Activated CD4-positive, alpha-beta T cell treated with anti-CD3 and anti-CD28 coated beads, Interleukin-2, Interleukin-6, amounts not matched to agents 100 ng/mL and 50 ng/mL, durations not matched to agents 16 hours and 8 hours (primary cell): ENCODE data around the gene SYT10.
"Not testable (repeated sequence)": the region's sequence is repeated elsewhere in the genome, so short reads cannot be mapped to it uniquely, and the experiment has no call there.

Source experiments
- DNase-seq: peaks from one replicate; pipeline ENCODE4 v3.0.0-alpha.2; 2020

The SYT10 gene

GRCh38 chr12:33331961-33332398 is 107.6 kb downstream of the SYT10 start:
- DNase-seq = not testable (repeated sequence)

GRCh38 chr12:33330940-33331339 is 108.7 kb downstream of the SYT10 start:
- no peak for DNase-seq
